ENCODE results near the gene DYRK3. TPM values are rescaled to one million over a fixed set of nuclear protein-coding genes. Genes with fewer than 3 reads are reported as not detected.

DYRK3 gene
- total and polyA plus RNA-seq, 10 of the 15 experiments (the other 5 are each of a cell fraction or from before 2014, with no cell fraction given): 1.6 to 12.9 (median 10.3) TPM

- no peak for TF ChIP-seq ELK1 (IDR thresholded peaks at IDR 0.05; ENCODE audit: low read depth, low read length)
- no peak for TF ChIP-seq ZNF24 (IDR thresholded peaks at IDR 0.05)
- TF ChIP-seq YBX1 (IDR thresholded peaks at IDR 0.05): no peak
- no peak for TF ChIP-seq SKIL (IDR thresholded peaks at IDR 0.05; ENCODE audit: low read depth, poor library complexity, severe bottlenecking)
- no peak for TF ChIP-seq HDAC6 (IDR thresholded peaks at IDR 0.05; ENCODE audit: unreplicated experiment)
- TF ChIP-seq ZNF207 (IDR thresholded peaks at IDR 0.05; ENCODE audit: borderline replicate concordance): no peak
- no peak for TF ChIP-seq ATF2 (IDR thresholded peaks at IDR 0.05; ENCODE audit: low read length)
- TF ChIP-seq ZNF384 (IDR thresholded peaks at IDR 0.05; ENCODE audit: borderline replicate concordance, low read depth, low read length): no peak
- no peak for TF ChIP-seq ASH2L (IDR thresholded peaks at IDR 0.05; ENCODE audit: borderline replicate concordance, low read depth)
- TF ChIP-seq FOXM1 (IDR thresholded peaks at IDR 0.05; ENCODE audit: low read depth, low read length): no peak
- no peak for TF ChIP-seq NRF1 (conservative IDR thresholded peaks at IDR 0.05; ENCODE audit: low read depth, low read length)
- no peak for TF ChIP-seq CBX5 (IDR thresholded peaks at IDR 0.05; ENCODE audit: low read depth)
- TF ChIP-seq ZNF274 (IDR thresholded peaks at IDR 0.05; ENCODE audit: insufficient read depth, insufficient read length): no peak
- no peak for TF ChIP-seq CREB1 (IDR thresholded peaks at IDR 0.05; ENCODE audit: low read depth)
- TF ChIP-seq ZBTB4 (CRISPR knock-in tag; IDR thresholded peaks at IDR 0.05): no peak
- peak; percentile 21; the same call in 1 of the 2 replicates for TF ChIP-seq RELB (IDR thresholded peaks at IDR 0.05; ENCODE audit: low read depth)
- peak; percentile 58; the same call in 1 of the 2 replicates for TF ChIP-seq YY1 (IDR thresholded peaks at IDR 0.05; ENCODE audit: low read depth, low read length)
- TF ChIP-seq EZH2 (IDR thresholded peaks at IDR 0.05; ENCODE audit: borderline replicate concordance, control insufficient read depth, low read depth, low read length): no peak
- no peak for TF ChIP-seq NR2C1 (IDR thresholded peaks at IDR 0.05)
Observed at GRCh38 chr1:206634365-206635079, 814 bp upstream of the DYRK3 start (continued).
